H9 (cell line): ENCODE results near the gene PLCH1. TPM values are rescaled to one million over a fixed set of nuclear protein-coding genes. Genes with fewer than 3 reads are reported as not detected.

Experiments
- DNase-seq: peaks from one replicate; pipeline ENCODE4 v3.0.0-alpha.2; 2017
- H2AFZ ChIP-seq: one replicate; pipeline ENCODE4 v1.6.1; 2013; ENCODE audit warnings: mild to moderate bottlenecking, low read length, control low read depth, moderate library complexity
- H2AK5ac ChIP-seq: 2 replicates; pipeline ENCODE4 v1.6.1; 2013; ENCODE audit warnings: low read length, control low read depth, mixed read lengths; ENCODE audit not compliant: insufficient read length
- H2BK120ac ChIP-seq: one replicate; pipeline ENCODE4 v1.6.1; 2013; ENCODE audit warnings: low read depth, mild to moderate bottlenecking, low read length, control low read depth, inconsistent platforms; ENCODE audit not compliant: poor library complexity, severe bottlenecking
- H2BK12ac ChIP-seq: 2 replicates; pipeline ENCODE4 v1.6.1; 2013; ENCODE audit warnings: low read length, control low read depth, mixed read lengths, low read depth; ENCODE audit not compliant: insufficient read length
- H2BK15ac ChIP-seq: 2 replicates; pipeline ENCODE4 v1.6.1; 2013; ENCODE audit warnings: low read depth, low read length, control low read depth
- H2BK20ac ChIP-seq: one replicate; pipeline ENCODE4 v1.6.1; 2013; ENCODE audit warnings: low read depth, mild to moderate bottlenecking, low read length, control low read depth, inconsistent platforms; ENCODE audit not compliant: poor library complexity, severe bottlenecking
- H2BK5ac ChIP-seq: 2 replicates; pipeline ENCODE4 v1.6.1; 2013; ENCODE audit warnings: low read length, control low read depth, mixed read lengths; ENCODE audit not compliant: insufficient read length
- H3K14ac ChIP-seq: 2 replicates; pipeline ENCODE4 v1.6.1; 2013; ENCODE audit warnings: low read length, control low read depth; ENCODE audit not compliant: insufficient read depth
- H3K18ac ChIP-seq: 2 replicates; pipeline ENCODE4 v1.6.1; 2013; ENCODE audit warnings: low read depth, mild to moderate bottlenecking, mixed read lengths, low read length, control low read depth; ENCODE audit not compliant: insufficient read length
- H3K23ac ChIP-seq: 2 replicates; pipeline ENCODE4 v1.6.1; 2013; ENCODE audit warnings: low read length, control low read depth, mixed read lengths, low read depth; ENCODE audit not compliant: insufficient read length
- H3K23me2 ChIP-seq: 2 replicates; pipeline ENCODE4 v1.6.1; 2013; ENCODE audit warnings: low read depth, mild to moderate bottlenecking, mixed read lengths, low read length, control low read depth; ENCODE audit not compliant: insufficient read length, poor library complexity, severe bottlenecking
- H3K27ac ChIP-seq: 2 replicates; pipeline ENCODE4 v1.5.1; 2013; ENCODE audit warnings: low read length, control low read depth, mixed read lengths, low read depth; ENCODE audit not compliant: insufficient read length
- H3K27me3 ChIP-seq: 2 replicates; pipeline ENCODE4 v1.6.1; 2013; ENCODE audit warnings: low read length, control low read depth, inconsistent platforms; ENCODE audit not compliant: insufficient read depth
- H3K4ac ChIP-seq: 2 replicates; pipeline ENCODE4 v1.6.1; 2013; ENCODE audit warnings: low read depth, mild to moderate bottlenecking, control low read depth, inconsistent platforms, low read length, moderate library complexity
- H3K4me1 ChIP-seq: 2 replicates; pipeline ENCODE4 v1.6.1; 2013; ENCODE audit warnings: low read length, control low read depth, inconsistent platforms; ENCODE audit not compliant: insufficient read depth
- H3K4me2 ChIP-seq: 2 replicates; pipeline ENCODE4 v1.6.1; 2013; ENCODE audit warnings: low read length, control low read depth, mixed read lengths; ENCODE audit not compliant: insufficient read length, insufficient read depth
- H3K56ac ChIP-seq: 2 replicates; pipeline ENCODE4 v1.6.1; 2013; ENCODE audit warnings: low read depth, mild to moderate bottlenecking, mixed read lengths, low read length, control low read depth; ENCODE audit not compliant: insufficient read length
- H3K79me1 ChIP-seq: 2 replicates; pipeline ENCODE4 v1.6.1; 2013; ENCODE audit warnings: low read depth, mild to moderate bottlenecking, moderate library complexity, low read length, control low read depth, inconsistent platforms; ENCODE audit not compliant: insufficient read depth, poor library complexity, severe bottlenecking
- H3K79me2 ChIP-seq: 2 replicates; pipeline ENCODE4 v1.6.1; 2013; ENCODE audit warnings: low read length, control low read depth, inconsistent platforms; ENCODE audit not compliant: insufficient read depth
- H3K9ac ChIP-seq: 2 replicates; pipeline ENCODE4 v1.6.1; 2013; ENCODE audit warnings: low read length, control low read depth, mixed read lengths; ENCODE audit not compliant: insufficient read length; ENCODE audit errors: extremely low read depth
- H3K9me3 ChIP-seq: one replicate; pipeline ENCODE4 v1.6.1; 2013; ENCODE audit warnings: low read depth, low read length, inconsistent platforms; ENCODE audit not compliant: control insufficient read depth
- H3T11ph ChIP-seq: one replicate; pipeline ENCODE4 v1.6.1; 2013; ENCODE audit warnings: mild to moderate bottlenecking, low read length, control low read depth, inconsistent platforms
- H4K20me1 ChIP-seq: one replicate; pipeline ENCODE4 v1.6.1; 2013; ENCODE audit not compliant: control insufficient read depth, insufficient read length, insufficient read depth
- H4K5ac ChIP-seq: 2 replicates; pipeline ENCODE4 v1.6.1; 2013; ENCODE audit warnings: low read depth, mild to moderate bottlenecking, mixed read lengths, low read length, control low read depth; ENCODE audit not compliant: insufficient read length
- H4K8ac ChIP-seq: replicated peaks from 2 replicates; pipeline ENCODE4 v1.6.1; 2013; ENCODE audit warnings: low read length, control low read depth, mixed read lengths, low read depth; ENCODE audit not compliant: insufficient read length
- H4K91ac ChIP-seq: 2 replicates; pipeline ENCODE4 v1.6.1; 2013; ENCODE audit warnings: low read depth, mild to moderate bottlenecking, moderate library complexity, mixed read lengths, low read length, control low read depth; ENCODE audit not compliant: insufficient read length
- H3K27ac Mint-ChIP-seq, 3 experiments: 2 replicates in 2 of 3; 3 replicates in 1 of 3; pipeline ENCODE4 v1.8.0; 2020 to 2021; ENCODE audit warnings: mixed read lengths in 3 of 3, mild to moderate bottlenecking in 1 of 3, moderate library complexity in 1 of 3
- H3K27me3 Mint-ChIP-seq: 2 replicates; pipeline ENCODE4 v1.8.0; 2021; ENCODE audit warnings: low read depth, mild to moderate bottlenecking, moderate library complexity, mixed read lengths
- H3K36me3 Mint-ChIP-seq, 3 experiments: 2 replicates in 2 of 3; 3 replicates in 1 of 3; pipeline ENCODE4 v1.8.0; 2020 to 2021; ENCODE audit warnings: low read depth in 3 of 3, mixed read lengths in 3 of 3; ENCODE audit not compliant: insufficient read depth in 1 of 3
- H3K4me1 Mint-ChIP-seq, 2 experiments: 2 replicates each; pipeline ENCODE4 v1.8.0; 2020; ENCODE audit warnings: mixed read lengths in 2 of 2
- H3K4me3 Mint-ChIP-seq, 2 experiments: 2 replicates in 1 of 2; 3 replicates in 1 of 2; pipeline ENCODE4 v1.8.0; 2020 to 2021; ENCODE audit warnings: mild to moderate bottlenecking in 2 of 2, mixed read lengths in 2 of 2, moderate library complexity in 1 of 2
- H3K9me3 Mint-ChIP-seq, 2 experiments: 2 replicates in 1 of 2; 3 replicates in 1 of 2; pipeline ENCODE4 v1.8.0; 2020; ENCODE audit warnings: mild to moderate bottlenecking in 2 of 2, mixed read lengths in 2 of 2, moderate library complexity in 1 of 2
- WGBS: extraction: QIAGEN DNeasy Blood & Tissue Kit; methylation state at CpG from one replicate; pipeline ENCODE4 v1.1.7; 2013; ENCODE audit warnings: missing lambda C conversion rate, low lambda C conversion rate, mixed read lengths; ENCODE audit not compliant: insufficient read length; ENCODE audit errors: extremely low coverage; 5-methylcytosine and 5-hydroxymethylcytosine counted together
- total RNA-seq: library from RNA; stranded (reverse); gene quantifications from 2 replicates; pipeline ENCODE4 v1.2.1, GENCODE V29; 2021
- TF ChIP-seq, protein P1 (sequence below): fragments of 200-600 bp; sonication (generic); conservative IDR thresholded peaks from 3 replicates; pipeline ENCODE4 v1.8.0; 2021; ENCODE audit warnings: antibody characterized with exemption, mild to moderate bottlenecking

Gene PLCH1
- total RNA-seq, 1 experiment from 2014 or later = 19.0 TPM

DNA sequence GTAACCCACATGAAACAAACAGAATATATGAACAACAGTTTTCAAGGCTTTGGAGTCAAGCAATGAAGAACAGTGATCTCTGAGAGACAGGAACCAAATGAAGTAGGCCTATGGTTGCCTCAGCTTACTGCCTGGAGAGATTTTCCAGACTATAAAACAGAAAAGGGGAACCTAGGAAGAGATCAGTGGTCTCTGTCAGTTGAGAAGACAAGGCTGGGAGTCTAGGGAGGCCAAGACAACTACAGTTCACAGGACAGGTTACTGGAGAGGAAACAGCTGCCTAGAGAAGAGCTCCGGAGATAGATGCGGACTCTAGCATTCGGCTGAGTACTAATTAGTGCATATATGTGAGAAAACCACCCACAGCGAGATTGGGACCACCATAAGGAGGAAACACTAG is 87.7 kb downstream of the PLCH1 start:
- no peak overlapping the region for H3T11ph ChIP-seq
- H2BK12ac ChIP-seq = no peak overlapping the region
- Mint-ChIP-seq H3K36me3 (no peaks in the 10 kb centered on the region), H3K27ac (peak overlapping the region; percentile 9 to 87 (median 9); a peak in 2 of 7 replicates), H3K27me3 (no peaks in the 10 kb centered on the region), H3K4me3 (no peak overlapping the region), H3K9me3 (no peaks in the 10 kb centered on the region), H3K4me1 (peaks cover 6 to 11% of the 10 kb centered on the region in 2 experiments)
- no peak overlapping the region for H4K8ac ChIP-seq
- no peaks in the 10 kb centered on the region for H3K9me3 ChIP-seq
- H2AK5ac ChIP-seq = no peak overlapping the region
- no peaks in the 10 kb centered on the region for H3K27me3 ChIP-seq
- H3K23ac ChIP-seq = no peak overlapping the region
- H4K5ac ChIP-seq = no peak overlapping the region
- H3K4ac ChIP-seq = no peak overlapping the region
- no peak overlapping the region for H2BK5ac ChIP-seq
- DNase-seq = no peak
- H3K18ac ChIP-seq = no peak overlapping the region
- H3K56ac ChIP-seq = no peak overlapping the region
- H3K27ac ChIP-seq = no peak overlapping the region
- TF ChIP-seq, protein P1, sequence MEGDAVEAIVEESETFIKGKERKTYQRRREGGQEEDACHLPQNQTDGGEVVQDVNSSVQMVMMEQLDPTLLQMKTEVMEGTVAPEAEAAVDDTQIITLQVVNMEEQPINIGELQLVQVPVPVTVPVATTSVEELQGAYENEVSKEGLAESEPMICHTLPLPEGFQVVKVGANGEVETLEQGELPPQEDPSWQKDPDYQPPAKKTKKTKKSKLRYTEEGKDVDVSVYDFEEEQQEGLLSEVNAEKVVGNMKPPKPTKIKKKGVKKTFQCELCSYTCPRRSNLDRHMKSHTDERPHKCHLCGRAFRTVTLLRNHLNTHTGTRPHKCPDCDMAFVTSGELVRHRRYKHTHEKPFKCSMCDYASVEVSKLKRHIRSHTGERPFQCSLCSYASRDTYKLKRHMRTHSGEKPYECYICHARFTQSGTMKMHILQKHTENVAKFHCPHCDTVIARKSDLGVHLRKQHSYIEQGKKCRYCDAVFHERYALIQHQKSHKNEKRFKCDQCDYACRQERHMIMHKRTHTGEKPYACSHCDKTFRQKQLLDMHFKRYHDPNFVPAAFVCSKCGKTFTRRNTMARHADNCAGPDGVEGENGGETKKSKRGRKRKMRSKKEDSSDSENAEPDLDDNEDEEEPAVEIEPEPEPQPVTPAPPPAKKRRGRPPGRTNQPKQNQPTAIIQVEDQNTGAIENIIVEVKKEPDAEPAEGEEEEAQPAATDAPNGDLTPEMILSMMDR = no peak
- no peak overlapping the region for H3K14ac ChIP-seq
- H3K9ac ChIP-seq = no peak overlapping the region
- no peak overlapping the region for H2BK20ac ChIP-seq
- WGBS = no CpG with 5 or more reads among the region's 4 CpGs
- H3K4me2 ChIP-seq = no peak overlapping the region
- no peaks in the 10 kb centered on the region for H3K4me1 ChIP-seq
- H3K23me2 ChIP-seq = no peaks in the 10 kb centered on the region
- no peak overlapping the region for H2BK15ac ChIP-seq
- no peak overlapping the region for H4K91ac ChIP-seq
- H4K20me1 ChIP-seq = no peaks in the 10 kb centered on the region
- H3K79me2 ChIP-seq = no peaks in the 10 kb centered on the region
- no peak overlapping the region for H2BK120ac ChIP-seq
- no peak overlapping the region for H2AFZ ChIP-seq
- H3K79me1 ChIP-seq = no peaks in the 10 kb centered on the region
